Natural killer cell (primary cell): Measurements from ENCODE around the gene WDR86. TPM values are rescaled to one million over a fixed set of nuclear protein-coding genes. Genes with fewer than 3 reads are reported as not detected.

Experiments
- ATAC-seq, 3 donors: fragments of 150-1000 bp in 2 of 3; fragments of 200-7000 bp in 1 of 3; cut with Tn5 transposase; 1 replicate in 1 of 3; 2 replicates in 2 of 3; pipeline ENCODE4 v1.10.0; 2021; ENCODE audit warnings: mild to moderate bottlenecking in 2 of 3, moderate library complexity in 2 of 3
- DNase-seq, 2 donors: peaks; one replicate each; pipeline versions ENCODE4 v3.0.0 to v3.0.0-alpha.2; 2013 to 2021; ENCODE audit warnings: mixed read lengths in 1 of 2
- H3K27ac ChIP-seq: one replicate; pipeline ENCODE4 v1.5.1; 2013; ENCODE audit warnings: mild to moderate bottlenecking, low read length
- H3K27me3 ChIP-seq: one replicate; pipeline ENCODE4 v1.6.1; 2013; ENCODE audit warnings: low read length; ENCODE audit not compliant: control insufficient read depth, insufficient read depth
- H3K36me3 ChIP-seq: one replicate; pipeline ENCODE4 v1.6.1; 2013; ENCODE audit warnings: low read length; ENCODE audit not compliant: control insufficient read depth, insufficient read depth
- H3K4me1 ChIP-seq: one replicate; pipeline ENCODE4 v1.6.1; 2013; ENCODE audit warnings: low read length; ENCODE audit not compliant: control insufficient read depth, insufficient read depth
- H3K4me3 ChIP-seq: one replicate; pipeline ENCODE4 v1.5.1; 2013; ENCODE audit warnings: low read length
- H3K9me3 ChIP-seq: one replicate; pipeline ENCODE4 v1.6.1; 2013; ENCODE audit warnings: low read length; ENCODE audit not compliant: control insufficient read depth, insufficient read depth
- H3K27ac Mint-ChIP-seq, 2 donors: one replicate each; pipeline ENCODE4 v1.8.0; 2022; ENCODE audit warnings: mild to moderate bottlenecking in 2 of 2, mixed read lengths in 2 of 2, moderate library complexity in 1 of 2
- H3K27me3 Mint-ChIP-seq, 2 donors: one replicate each; pipeline ENCODE4 v1.8.0; 2022; ENCODE audit warnings: low read depth in 2 of 2, mixed read lengths in 2 of 2
- H3K36me3 Mint-ChIP-seq: one replicate; pipeline ENCODE4 v1.8.0; 2022; ENCODE audit warnings: mixed read lengths
- H3K4me1 Mint-ChIP-seq, 2 donors: one replicate each; pipeline ENCODE4 v1.8.0; 2022; ENCODE audit warnings: mixed read lengths in 2 of 2
- H3K4me3 Mint-ChIP-seq: one replicate; pipeline ENCODE4 v1.8.0; 2022; ENCODE audit warnings: mild to moderate bottlenecking, moderate library complexity, mixed read lengths
- H3K9me3 Mint-ChIP-seq, 2 donors: one replicate each; pipeline ENCODE4 v1.8.0; 2022; ENCODE audit warnings: mixed read lengths in 2 of 2
- CTCF ChIP-seq: fragments of 200-600 bp; IDR thresholded peaks from one replicate; pipeline ENCODE4 v1.8.0; 2022; ENCODE audit warnings: antibody characterized with exemption
- WGBS: methylation state at CpG from one replicate; pipeline ENCODE4 v1.1.7; 2013; ENCODE audit warnings: missing lambda C conversion rate; ENCODE audit not compliant: insufficient coverage; 5-methylcytosine and 5-hydroxymethylcytosine counted together
- intact Hi-C: fragments of 100-400 bp; cut with micrococcal nuclease; formaldehyde crosslinking; loops from one replicate; pipeline ENCODE4 v1.14.2; 2022
- total RNA-seq, 4 donors: library from RNA; stranded (reverse); fragments of 120-200 nt in 1 of 4; gene quantifications; one replicate each; pipeline versions ENCODE4 v1.2.3 to v1.2.4, GENCODE V29; 2013 to 2022

WDR86 gene
- total RNA-seq, 3 donors from 2014 or later (not counting 1 experiment from before 2014, with no cell fraction given): 1.6 to 4.6 (median 2.1) TPM

GRCh38 chr7:151338809-151339208, 71.0 kb downstream of the WDR86 start:
- Mint-ChIP-seq H3K27ac (no peak overlapping the region), H3K27me3 (no peaks in the 10 kb centered on the region), H3K4me3 (no peak overlapping the region), H3K36me3 (no peaks in the 10 kb centered on the region), H3K9me3 (no peaks in the 10 kb centered on the region), H3K4me1 (peaks cover 14 to 25% of the 10 kb centered on the region in 2 donors)
- peaks cover 5% of the 10 kb centered on the region for H3K9me3 ChIP-seq
- ATAC-seq (no peak), DNase-seq (no peak)
- H3K27me3 ChIP-seq: no peaks in the 10 kb centered on the region
- H3K4me3 ChIP-seq: no peak overlapping the region
- peaks cover 2% of the 10 kb centered on the region for H3K36me3 ChIP-seq
- 97% methylated on average over 3 of the region's 3 CpGs for WGBS
- no peak for TF ChIP-seq CTCF
- peaks cover 27% of the 10 kb centered on the region for H3K4me1 ChIP-seq
- H3K27ac ChIP-seq: no peak overlapping the region
- intact Hi-C loops: no loop called here

GRCh38 chr7:151337346-151337745, 72.5 kb downstream of the WDR86 start:
- WGBS: 100% methylated on average over 2 of the region's 2 CpGs
- TF ChIP-seq CTCF: no peak
- no peak overlapping the region for H3K4me3 ChIP-seq
- H3K27me3 Mint-ChIP-seq: no peaks in the 10 kb centered on the region
- DNase-seq (no peak), ATAC-seq (no peak)
- H3K4me1 ChIP-seq: peaks cover 20% of the 10 kb centered on the region
- H3K9me3 Mint-ChIP-seq: no peaks in the 10 kb centered on the region
- H3K9me3 ChIP-seq: peaks cover 5% of the 10 kb centered on the region
- H3K4me1 Mint-ChIP-seq: peaks cover 14 to 16% of the 10 kb centered on the region in 2 donors
- no peak overlapping the region for H3K27ac ChIP-seq
- H3K36me3 ChIP-seq: no peaks in the 10 kb centered on the region
- no peaks in the 10 kb centered on the region for H3K36me3 Mint-ChIP-seq
- no peak overlapping the region for H3K27ac Mint-ChIP-seq
- intact Hi-C loops: no loop called here
- no peaks in the 10 kb centered on the region for H3K27me3 ChIP-seq
- no peak overlapping the region for H3K4me3 Mint-ChIP-seq

- no peak overlapping the region for H3K27ac Mint-ChIP-seq
- no peak for TF ChIP-seq CTCF
- Histone ChIP-seq H3K36me3 (no peaks in the 10 kb centered on the region), H3K9me3 (peaks cover 5% of the 10 kb centered on the region), H3K27me3 (no peaks in the 10 kb centered on the region), H3K4me1 (peaks cover 17% of the 10 kb centered on the region), H3K27ac (no peak overlapping the region), H3K4me3 (no peak overlapping the region)
- WGBS: 82% methylated on average over 12 of the region's 12 CpGs
- intact Hi-C loops: no loop called here
- H3K4me1 Mint-ChIP-seq: peaks cover 14 to 16% of the 10 kb centered on the region in 2 donors
- H3K27me3 Mint-ChIP-seq: no peaks in the 10 kb centered on the region
- H3K36me3 Mint-ChIP-seq: no peaks in the 10 kb centered on the region
- DNase-seq (no peak), ATAC-seq (no peak)
- H3K9me3 Mint-ChIP-seq: no peaks in the 10 kb centered on the region
- no peak overlapping the region for H3K4me3 Mint-ChIP-seq
Observed at GRCh38 chr7:151336027-151336708, 73.7 kb downstream of the WDR86 start.

GRCh38 chr7:151334628-151335027, 75.2 kb downstream of the WDR86 start:
- Mint-ChIP-seq H3K36me3 (no peaks in the 10 kb centered on the region), H3K27ac (no peak overlapping the region), H3K4me1 (peaks cover under 1% of the 10 kb centered on the region in 2 donors), H3K27me3 (no peaks in the 10 kb centered on the region), H3K4me3 (no peak overlapping the region), H3K9me3 (no peaks in the 10 kb centered on the region)
- ATAC-seq (no peak), DNase-seq (no peak)
- Histone ChIP-seq H3K36me3 (no peaks in the 10 kb centered on the region), H3K27me3 (no peaks in the 10 kb centered on the region), H3K4me1 (peaks cover 2% of the 10 kb centered on the region), H3K27ac (no peak overlapping the region), H3K4me3 (no peak overlapping the region), H3K9me3 (peaks cover 2% of the 10 kb centered on the region)
- 14% methylated on average over 1 of the region's 1 CpG for WGBS
- intact Hi-C loops: no loop called here
- no peak for TF ChIP-seq CTCF
